ENCODE measurements around the gene ACSL4.

ACSL4 gene

GRCh38 chrX:109774136-109774535 lies 41.1 kb upstream of the ACSL4 start:
- no peak for TF ChIP-seq EZH2phosphoT487 (IDR thresholded peaks at IDR 0.05; ENCODE audit: borderline replicate concordance)
- TF ChIP-seq CTCF (conservative IDR thresholded peaks at IDR 0.05; ENCODE audit: low read length) = no peak

GRCh38 chrX:109773374-109773773 lies 40.3 kb upstream of the ACSL4 start:
- H2AFZ ChIP-seq (ENCODE audit: low read length) = peak overlapping the region; percentile 36; the same call in 1 of the 2 replicates
- no peaks in the 10 kb centered on the region for H3K79me2 ChIP-seq (ENCODE audit: insufficient read depth, low read length)
- no peaks in the 10 kb centered on the region for H3K9me2 ChIP-seq (replicated peaks; ENCODE audit: low read depth, low read length)
- H3K9me3 ChIP-seq (ENCODE audit: insufficient read depth, low read depth, low read length) = no peaks in the 10 kb centered on the region
- H3K27me3 ChIP-seq (ENCODE audit: insufficient read depth, low read length, poor library complexity, severe bottlenecking) = no peaks in the 10 kb centered on the region
- no peaks in the 10 kb centered on the region for H3F3A ChIP-seq (ENCODE audit: low read depth)
- no peak overlapping the region for H3K9ac ChIP-seq (ENCODE audit: low read depth, low read length, poor library complexity, severe bottlenecking)
- H3K36me3 ChIP-seq (ENCODE audit: insufficient read depth, low read length) = no peaks in the 10 kb centered on the region
- no peak overlapping the region for H3K4me2 ChIP-seq (ENCODE audit: low read depth, low read length, poor library complexity, severe bottlenecking)
- H4K20me1 ChIP-seq (ENCODE audit: insufficient read depth, low read length, poor library complexity, severe bottlenecking) = no peaks in the 10 kb centered on the region
- no peak overlapping the region for H3K4me3 ChIP-seq (ENCODE audit: low read length, poor library complexity, severe bottlenecking)
- TF ChIP-seq EZH2phosphoT487 (IDR thresholded peaks at IDR 0.05; ENCODE audit: borderline replicate concordance) (no peak), CTCF (conservative IDR thresholded peaks at IDR 0.05; ENCODE audit: low read length) (no peak)
- peaks cover 14% of the 10 kb centered on the region for H3K4me1 ChIP-seq (ENCODE audit: insufficient read depth, low read length, poor library complexity, severe bottlenecking)

More at GRCh38 chrX:109774136-109774535, 41.1 kb upstream of the ACSL4 start:
- H3F3A ChIP-seq (ENCODE audit: low read depth) = no peaks in the 10 kb centered on the region
- H3K4me2 ChIP-seq (ENCODE audit: low read depth, low read length, poor library complexity, severe bottlenecking) = no peak overlapping the region
- no peak overlapping the region for H2AFZ ChIP-seq (ENCODE audit: low read length)
- H3K36me3 ChIP-seq (ENCODE audit: insufficient read depth, low read length) = no peaks in the 10 kb centered on the region
- no peaks in the 10 kb centered on the region for H3K27me3 ChIP-seq (ENCODE audit: insufficient read depth, low read length, poor library complexity, severe bottlenecking)
- no peaks in the 10 kb centered on the region for H4K20me1 ChIP-seq (ENCODE audit: insufficient read depth, low read length, poor library complexity, severe bottlenecking)
- H3K9ac ChIP-seq (ENCODE audit: low read depth, low read length, poor library complexity, severe bottlenecking) = no peak overlapping the region
- H3K9me3 ChIP-seq (ENCODE audit: insufficient read depth, low read depth, low read length) = no peaks in the 10 kb centered on the region
- H3K4me1 ChIP-seq (ENCODE audit: insufficient read depth, low read length, poor library complexity, severe bottlenecking) = peaks cover 14% of the 10 kb centered on the region
- no peaks in the 10 kb centered on the region for H3K79me2 ChIP-seq (ENCODE audit: insufficient read depth, low read length)
- no peaks in the 10 kb centered on the region for H3K9me2 ChIP-seq (replicated peaks; ENCODE audit: low read depth, low read length)
- H3K4me3 ChIP-seq (ENCODE audit: low read length, poor library complexity, severe bottlenecking) = no peak overlapping the region

GRCh38 chrX:109770780-109771179 lies 37.7 kb upstream of the ACSL4 start:
- no peak for TF ChIP-seq CTCF (conservative IDR thresholded peaks at IDR 0.05; ENCODE audit: low read length)
- no peak for TF ChIP-seq EZH2phosphoT487 (IDR thresholded peaks at IDR 0.05; ENCODE audit: borderline replicate concordance)
- Histone ChIP-seq H3K79me2 (ENCODE audit: insufficient read depth, low read length) (no peaks in the 10 kb centered on the region), H3K9me2 (replicated peaks; ENCODE audit: low read depth, low read length) (no peaks in the 10 kb centered on the region), H3K4me3 (ENCODE audit: low read length, poor library complexity, severe bottlenecking) (no peak overlapping the region), H3K36me3 (ENCODE audit: insufficient read depth, low read length) (no peaks in the 10 kb centered on the region), H3K9ac (ENCODE audit: low read depth, low read length, poor library complexity, severe bottlenecking) (no peak overlapping the region), H3K9me3 (ENCODE audit: insufficient read depth, low read depth, low read length) (no peaks in the 10 kb centered on the region), H2AFZ (ENCODE audit: low read length) (no peak overlapping the region), H4K20me1 (ENCODE audit: insufficient read depth, low read length, poor library complexity, severe bottlenecking) (no peaks in the 10 kb centered on the region), H3F3A (ENCODE audit: low read depth) (no peaks in the 10 kb centered on the region), H3K27me3 (ENCODE audit: insufficient read depth, low read length, poor library complexity, severe bottlenecking) (no peaks in the 10 kb centered on the region), H3K4me1 (ENCODE audit: insufficient read depth, low read length, poor library complexity, severe bottlenecking) (peaks cover 14% of the 10 kb centered on the region), H3K4me2 (ENCODE audit: low read depth, low read length, poor library complexity, severe bottlenecking) (no peak overlapping the region)

Data from Loucy (cell line).